HG03159 (cell line): ENCODE measurements around the gene KCNE4.

ENCODE experiments used
- ATAC-seq: cut with Tn5 transposase; IDR thresholded peaks from one replicate; pipeline ENCODE4 v1.9.1; 2021; ENCODE audit warnings: mild to moderate bottlenecking, moderate library complexity; ENCODE audit not compliant: unreplicated experiment

The KCNE4 gene

GRCh38 chr2:223051693-223052289 is at the start of gene KCNE4:
Gene KCNE4, plus strand, starts transcription at chr2:223052190. Its CDS starts 641 bp downstream, at chr2:223052831.
- no peak for ATAC-seq

GRCh38 chr2:223003191-223003590 is 48.8 kb upstream of the KCNE4 start:
- ATAC-seq: no peak

- ATAC-seq: no peak
These were observed 46.5 kb upstream of the KCNE4 start for GRCh38 chr2:223005496-223005895.

- no peak for ATAC-seq
These were observed 44.5 kb upstream of the KCNE4 start for GRCh38 chr2:223007531-223007930.

- no peak for ATAC-seq
These were observed 43.8 kb upstream of the KCNE4 start for GRCh38 chr2:223008162-223008561.

- ATAC-seq: no peak
These were observed 43.0 kb upstream of the KCNE4 start for GRCh38 chr2:223008956-223009355.

GRCh38 chr2:223010641-223011040 is 41.3 kb upstream of the KCNE4 start:
- ATAC-seq: no peak

GRCh38 chr2:223012291-223012690 is 39.7 kb upstream of the KCNE4 start:
- ATAC-seq: no peak

- no peak for ATAC-seq
These were observed 32.5 kb upstream of the KCNE4 start for GRCh38 chr2:223019390-223019930.

- no peak for ATAC-seq
These were observed 31.8 kb upstream of the KCNE4 start for GRCh38 chr2:223019987-223020717.

GRCh38 chr2:223020971-223021675 is 30.9 kb upstream of the KCNE4 start:
- ATAC-seq: no peak

GRCh38 chr2:223026357-223027110 is 25.5 kb upstream of the KCNE4 start:
- no peak for ATAC-seq

GRCh38 chr2:223027442-223027841 is 24.5 kb upstream of the KCNE4 start:
- no peak for ATAC-seq

GRCh38 chr2:223029287-223029686 is 22.7 kb upstream of the KCNE4 start:
- no peak for ATAC-seq

- ATAC-seq: no peak
These were observed 19.5 kb upstream of the KCNE4 start for GRCh38 chr2:223032187-223033142.

- ATAC-seq: no peak
These were observed 17.6 kb upstream of the KCNE4 start for GRCh38 chr2:223034221-223034975.

- ATAC-seq: no peak
These were observed 15.1 kb upstream of the KCNE4 start for GRCh38 chr2:223036790-223037444.

- no peak for ATAC-seq
These were observed 14.6 kb upstream of the KCNE4 start for GRCh38 chr2:223037445-223037800.

GRCh38 chr2:223039618-223040017 is 12.4 kb upstream of the KCNE4 start:
- ATAC-seq: no peak
